Transverse colon (tissue), 3 donors: ENCODE results near the gene LEP.

Experiments
- CTCF ChIP-seq, 5 experiments: fragments of 200-600 bp in 3 of 5; fragments of 450-650 bp in 2 of 5; sonication (generic) in 3 of 5; IDR thresholded peaks; 1 replicate in 2 of 5; 2 replicates in 3 of 5; pipeline ENCODE4 v1.5.1; 2016 to 2017; ENCODE audit warnings: antibody characterized with exemption in 5 of 5, inconsistent platforms in 3 of 5, mild to moderate bottlenecking in 2 of 5, moderate library complexity in 1 of 5
- POLR2A ChIP-seq: fragments of 450-650 bp; IDR thresholded peaks from one replicate; pipeline ENCODE4 v1.6.1; 2016; ENCODE audit warnings: antibody characterized with exemption, mild to moderate bottlenecking, moderate library complexity

DNA sequence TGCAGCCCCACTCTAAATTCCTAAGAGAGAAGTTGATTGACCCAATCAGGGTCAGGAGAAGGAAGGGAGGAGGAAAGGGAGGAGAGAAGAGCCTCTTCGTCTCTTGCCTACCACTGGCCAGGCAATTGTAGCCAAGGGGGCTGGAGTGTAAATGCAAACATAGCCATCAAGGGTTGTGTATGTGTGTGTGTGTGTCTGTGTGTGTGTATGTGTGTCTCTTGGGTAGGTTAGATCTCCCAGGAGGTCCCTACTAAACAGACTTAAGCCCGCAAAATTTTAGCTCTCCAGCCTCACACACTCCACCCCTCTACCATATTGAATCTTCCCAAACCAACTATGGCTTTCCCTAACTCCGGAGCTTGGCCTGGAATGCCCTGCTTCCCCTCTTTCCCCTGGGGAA, 3.8 kb downstream of the LEP start:
- TF ChIP-seq CTCF (IDR thresholded peaks at IDR 0.05) (no peak), POLR2A (no peak)
